Adipose tissue (tissue), 3 donors: ENCODE data around the gene HYAL3. TPM values are rescaled to one million over a fixed set of nuclear protein-coding genes. Genes with fewer than 3 reads are reported as not detected.

ENCODE experiments used
- H3K27ac ChIP-seq: one replicate; pipeline ENCODE4 v1.5.1; 2013; ENCODE audit warnings: low read depth, low read length
- WGBS, 3 donors: extraction: QIAGEN DNeasy Blood & Tissue Kit; methylation state at CpG; one replicate each; pipeline ENCODE4 v1.1.7; 2013; 5-methylcytosine and 5-hydroxymethylcytosine counted together
- polyA plus RNA-seq, 3 donors: library from polyadenylated mRNA; stranded (reverse); fragments of 200-250 nt; gene quantifications; one replicate each; pipeline ENCODE4 v1.2.3, GENCODE V29; 2013
- donor health status: healthy with polysubstance abuse.
- donor health status: Bipolar disorder and iron deficiency.
- donor health status: healthy.

The HYAL3 gene
- polyA plus RNA-seq = 1 to 10 TPM; 1.7 to 4.0 (median 2.5) TPM

GRCh38 chr3:50298836-50299637 lies at the start of gene HYAL3, which contains the start of gene NAA80:
TSS of gene HYAL3 (minus strand) at chr3:50299405. CDS start at chr3:50295602, 3,803 bp downstream.
TSS of gene NAA80 (minus strand) at chr3:50299405. CDS start at chr3:50297463, 1,942 bp downstream.
- WGBS, 3 donors = 0 to 1% (median 0%) methylated on average over 55 to 61 of the region's 61 CpGs
- H3K27ac ChIP-seq = peak within 1 kb of the TSS; percentile 29

DNA sequence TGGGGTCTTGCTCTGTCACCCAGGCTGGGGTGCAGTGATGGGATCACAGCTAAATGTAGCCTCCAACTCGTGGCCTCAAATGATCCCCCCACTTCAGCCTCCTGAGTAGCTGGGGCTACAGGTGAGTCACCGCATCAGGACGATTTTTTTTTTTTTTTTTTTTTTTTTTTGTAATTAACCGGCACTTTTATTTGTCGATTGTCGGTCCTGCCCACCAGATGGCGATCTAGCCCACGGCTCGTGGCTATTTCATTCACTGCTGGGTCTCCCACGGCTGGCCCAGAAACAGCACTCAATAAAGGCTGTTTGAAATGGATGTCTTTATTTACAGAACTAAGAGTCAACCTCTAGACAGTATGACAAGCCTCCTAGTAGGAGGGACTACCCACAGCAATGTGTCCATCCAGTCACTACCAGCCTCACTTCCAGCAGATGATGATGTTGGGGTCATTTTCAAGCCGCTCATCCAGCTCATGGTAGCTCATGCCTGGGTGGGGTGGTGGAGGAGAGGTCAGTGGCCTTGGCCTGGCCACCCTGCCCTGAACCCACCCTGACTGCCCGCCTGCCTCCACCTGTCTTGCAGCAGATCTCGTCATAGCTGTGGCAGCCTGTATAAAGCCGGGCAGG lies 48.1 kb upstream of the HYAL3 start:
- H3K27ac ChIP-seq = no peak overlapping the region
- 28% methylated on average over 14 of the region's 14 CpGs for WGBS, 3 donors

- WGBS, 3 donors = 9 to 16% (median 11%) methylated on average over 43 to 45 of the region's 45 CpGs
- no peak within 1 kb of the TSS for H3K27ac ChIP-seq
Measured at GRCh38 chr3:50345586-50346234, 46.5 kb upstream of the HYAL3 start, which contains the start of gene ZMYND10. TSS of gene ZMYND10 (minus strand) at chr3:50345732. CDS start at chr3:50345579, 153 bp downstream.

GRCh38 chr3:50345008-50345407 lies 45.8 kb upstream of the HYAL3 start:
- 71 to 84% (median 76%) methylated on average over 8 of the region's 8 CpGs for WGBS, 3 donors
- H3K27ac ChIP-seq = no peak overlapping the region

DNA sequence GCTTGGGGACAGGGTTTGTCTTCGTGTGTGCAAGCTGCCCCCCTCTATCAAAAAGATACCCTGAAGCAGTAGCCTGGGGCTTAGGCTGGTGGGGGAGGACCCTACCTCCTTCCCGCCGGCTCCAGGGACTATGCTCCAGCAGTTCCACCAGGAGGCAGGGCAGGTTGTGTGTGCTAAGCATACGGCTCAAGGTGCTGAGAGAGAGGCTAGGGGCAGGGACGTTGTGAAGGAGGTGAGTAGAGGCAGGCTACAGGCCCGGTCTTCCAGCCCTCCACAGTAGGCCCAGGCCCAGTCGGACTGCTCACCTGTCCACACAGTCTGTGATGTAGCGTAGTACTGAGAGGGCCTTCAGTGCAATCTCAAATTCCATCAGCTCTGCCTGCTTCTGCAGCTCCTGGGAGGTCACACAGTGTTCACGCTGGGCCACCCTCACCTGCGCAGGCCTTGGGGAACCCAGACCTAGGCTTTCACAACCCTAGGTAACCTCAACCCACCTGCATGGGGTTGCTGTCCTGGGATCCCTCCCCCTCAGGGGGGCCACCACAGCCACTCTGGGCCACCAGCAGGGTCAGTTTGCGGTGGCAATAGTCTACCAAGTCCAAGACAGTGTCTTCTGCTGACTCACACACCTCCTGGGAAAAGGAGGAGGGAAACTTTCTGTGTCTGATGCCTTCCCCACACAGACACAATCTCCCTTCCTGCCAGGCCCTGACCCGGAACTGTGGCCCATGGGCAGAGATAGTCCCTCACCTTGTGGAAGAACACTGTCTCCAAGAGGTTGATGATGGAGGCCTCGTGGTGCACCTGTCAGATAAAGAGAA lies 43.8 kb upstream of the HYAL3 start:
- no peak overlapping the region for H3K27ac ChIP-seq
- 84 to 86% (median 85%) methylated on average over 13 of the region's 13 CpGs for WGBS, 3 donors

DNA sequence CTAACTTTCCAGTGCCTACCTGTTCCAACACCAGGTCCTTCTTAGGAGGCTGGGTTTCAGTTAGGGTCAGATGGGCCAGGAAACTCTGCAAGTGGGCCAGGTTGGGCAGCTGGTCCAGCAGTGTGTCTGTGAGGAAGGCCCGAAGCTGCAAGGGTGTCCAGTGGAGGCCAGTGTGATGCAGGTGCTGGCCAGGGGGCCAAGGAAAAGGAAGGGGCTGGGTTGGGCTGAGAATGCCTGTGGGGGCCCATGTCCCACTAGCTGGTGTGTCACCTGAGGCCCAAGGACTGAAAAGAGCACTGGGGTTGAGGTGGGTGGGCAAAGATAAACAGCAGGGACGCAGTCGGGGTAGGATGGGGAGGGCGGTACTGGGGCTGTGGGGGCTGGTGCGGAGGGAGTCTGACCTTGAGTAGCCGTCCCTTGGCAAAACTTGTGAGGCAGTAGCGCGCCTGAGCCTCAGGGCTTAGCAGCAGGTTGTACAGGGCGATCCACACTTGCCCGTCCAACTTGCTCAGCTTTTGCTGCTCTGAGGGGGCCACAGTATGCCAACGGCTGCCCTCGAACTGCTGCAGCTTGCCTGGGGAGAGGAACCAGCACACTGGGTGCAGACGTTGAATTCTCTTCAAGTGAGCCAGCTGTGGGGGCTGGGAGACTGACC lies 42.9 kb upstream of the HYAL3 start:
- 82 to 83% (median 83%) methylated on average over 13 of the region's 13 CpGs for WGBS, 3 donors
- no peak overlapping the region for H3K27ac ChIP-seq

DNA sequence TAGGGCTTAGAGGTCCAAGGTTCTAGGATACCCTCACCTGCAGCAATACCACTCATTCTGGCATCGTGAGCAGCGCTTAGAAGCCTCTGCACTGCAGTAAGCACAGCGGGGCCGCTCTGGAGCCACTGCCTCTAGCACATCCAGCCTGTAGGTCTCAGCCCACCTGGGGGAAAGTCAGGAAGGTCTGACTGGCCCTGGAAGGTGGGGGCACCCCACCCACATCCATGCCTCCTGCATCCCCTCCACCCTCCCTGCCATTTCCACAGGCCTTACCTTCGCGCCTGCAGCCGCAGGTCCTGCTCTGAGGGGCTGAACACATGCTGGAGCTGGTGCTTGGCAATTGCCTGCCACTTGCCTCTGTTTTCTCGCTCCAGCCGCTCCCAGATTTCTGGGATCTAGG lies 42.3 kb upstream of the HYAL3 start:
- WGBS, 3 donors = 82 to 90% (median 84%) methylated on average over 9 of the region's 9 CpGs
- no peak overlapping the region for H3K27ac ChIP-seq

DNA sequence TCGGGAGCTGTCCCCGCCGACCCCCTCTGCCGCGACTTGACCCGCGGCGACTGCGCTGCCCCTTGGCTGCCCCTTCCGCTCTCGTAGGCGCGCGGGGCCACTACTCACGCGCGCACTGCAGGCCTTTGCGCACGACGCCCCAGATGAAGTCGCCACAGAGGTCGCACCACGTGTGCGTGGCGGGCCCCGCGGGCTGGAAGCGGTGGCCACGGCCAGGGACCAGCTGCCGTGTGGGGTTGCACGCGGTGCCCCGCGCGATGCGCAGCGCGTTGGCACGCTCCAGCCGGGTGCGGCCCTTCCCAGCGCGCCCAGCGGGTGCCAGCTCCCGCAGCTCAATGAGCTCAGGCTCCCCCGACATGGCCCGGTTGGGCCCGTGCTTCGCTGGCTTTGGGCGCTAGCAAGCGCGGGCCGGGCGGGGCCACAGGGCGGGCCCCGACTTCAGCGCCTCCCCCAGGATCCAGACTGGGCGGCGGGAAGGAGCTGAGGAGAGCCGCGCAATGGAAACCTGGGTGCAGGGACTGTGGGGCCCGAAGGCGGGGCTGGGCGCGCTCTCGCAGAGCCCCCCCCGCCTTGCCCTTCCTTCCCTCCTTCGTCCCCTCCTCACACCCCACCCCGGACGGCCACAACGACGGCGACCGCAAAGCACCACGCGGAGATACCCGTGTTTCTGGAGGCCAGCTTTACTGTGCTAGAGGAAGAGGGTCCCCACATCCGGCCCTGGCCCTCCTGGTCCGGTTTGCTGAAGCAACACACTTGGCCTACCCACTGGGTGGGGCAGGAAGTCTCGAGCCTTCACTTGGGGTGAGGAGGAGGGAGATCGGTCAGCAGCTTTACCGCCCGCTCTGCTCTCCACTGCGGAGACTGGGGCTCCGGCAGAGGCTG lies 41.5 kb upstream of the HYAL3 start, which contains the start of gene RASSF1:
Gene RASSF1 (minus strand): TSS at position 389 of the 882 bp plus-strand sequence. CDS start 31 bp downstream, at position 358.
- WGBS, 3 donors = 1 to 15% (median 1%) methylated on average over 66 to 85 of the region's 85 CpGs

DNA sequence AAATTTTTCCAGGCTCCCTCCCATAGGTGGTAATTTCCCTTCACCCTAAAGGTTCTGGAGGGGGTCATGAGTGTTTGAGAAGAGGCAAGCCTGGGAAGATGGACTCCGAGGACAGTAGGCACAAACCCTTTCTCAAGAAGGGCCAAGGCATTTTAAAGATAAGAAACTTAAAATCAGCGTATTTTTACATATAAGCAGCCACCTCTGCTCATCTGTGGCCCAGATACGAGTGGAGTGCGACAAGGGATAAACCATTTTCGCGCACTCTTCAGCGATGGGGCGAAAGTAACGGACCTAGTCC lies 40.9 kb upstream of the HYAL3 start:
- 9 to 58% (median 22%) methylated on average over 9 of the region's 9 CpGs for WGBS, 3 donors

More for the DNA sequence above, 41.5 kb upstream of the HYAL3 start, which contains the start of gene RASSF1:
- H3K27ac ChIP-seq = peak within 1 kb of the TSS; percentile 47

DNA sequence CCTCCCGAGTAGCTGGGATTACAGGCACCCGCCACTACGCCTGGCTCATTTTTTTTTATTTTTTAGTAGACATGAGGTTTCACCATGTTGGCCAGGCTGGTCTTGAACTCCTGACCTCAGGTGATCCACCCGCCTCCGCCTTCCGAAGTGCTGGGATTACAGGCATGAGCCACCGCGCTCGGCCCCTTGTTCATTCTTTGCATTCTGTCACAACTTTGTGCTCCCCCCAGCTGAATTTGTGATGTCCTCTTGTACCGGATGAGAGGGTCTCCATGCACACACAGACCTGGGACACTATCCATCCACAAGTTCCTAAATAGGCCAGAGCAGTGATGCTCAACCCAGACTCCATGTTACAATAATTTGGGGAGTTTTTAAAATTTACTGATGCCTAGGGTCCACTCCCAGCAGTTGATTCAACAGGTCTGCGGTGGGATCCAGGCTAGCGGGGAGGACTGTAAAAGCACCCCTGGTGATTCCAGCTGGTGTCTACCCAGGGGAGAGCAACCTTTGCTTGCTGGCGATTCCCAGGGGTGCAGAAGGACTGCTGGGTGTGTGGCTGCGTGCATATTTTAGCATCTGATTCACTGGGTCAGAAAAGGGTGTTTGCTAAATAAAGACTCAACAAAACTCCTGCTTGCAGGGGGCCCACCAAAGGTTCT lies 40.4 kb upstream of the HYAL3 start:
- peak overlapping the region; percentile 36 for H3K27ac ChIP-seq
- 51 to 88% (median 69%) methylated on average over 14 of the region's 14 CpGs for WGBS, 3 donors

More for the DNA sequence above, 40.9 kb upstream of the HYAL3 start:
- H3K27ac ChIP-seq = peak overlapping the region; percentile 47

GRCh38 chr3:50338965-50339364 lies 39.8 kb upstream of the HYAL3 start:
- 38 to 80% (median 43%) methylated on average over 5 of the region's 5 CpGs for WGBS, 3 donors
- peak overlapping the region; percentile 51 for H3K27ac ChIP-seq

DNA sequence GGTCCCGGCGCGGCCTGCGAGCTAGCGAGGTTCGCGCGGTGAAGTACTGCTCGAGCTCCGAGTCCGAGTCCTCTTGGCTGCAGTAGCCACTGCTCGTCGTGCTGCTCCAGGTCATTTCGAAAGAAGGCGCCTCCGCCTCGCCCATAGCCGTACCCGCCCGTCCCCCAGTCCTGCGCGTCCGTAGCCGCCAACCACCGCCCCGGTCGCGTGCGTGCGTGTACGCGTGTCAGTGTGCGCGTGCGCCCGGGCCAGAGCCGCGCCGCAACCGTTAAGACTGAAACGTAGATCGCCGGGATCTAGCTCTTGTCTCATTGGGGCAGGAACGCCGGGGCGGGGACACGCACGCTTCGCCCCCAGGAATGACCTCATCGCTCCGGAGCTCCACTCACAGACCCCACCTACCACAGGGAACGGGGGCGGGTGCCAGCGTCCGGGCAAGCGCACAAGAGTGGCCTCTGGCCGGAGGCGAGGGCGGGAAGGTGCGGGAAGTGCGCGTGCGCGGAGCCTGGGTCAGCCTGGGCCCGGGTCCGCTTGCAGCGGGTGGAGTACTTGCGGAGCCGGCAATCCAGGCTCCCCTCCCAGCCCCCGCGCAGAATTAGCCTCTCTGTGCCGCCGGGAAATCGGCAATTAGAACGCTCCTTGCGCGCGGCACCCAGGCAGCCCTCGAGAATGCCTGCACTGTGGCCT lies 38.1 kb upstream of the HYAL3 start:
- 0% methylated on average over 70 to 79 of the region's 79 CpGs for WGBS, 3 donors
- H3K27ac ChIP-seq = peak overlapping the region; percentile 98

- WGBS, 3 donors = 1 to 2% (median 2%) methylated on average over 26 to 31 of the region's 31 CpGs
- peak overlapping the region; percentile 73 for H3K27ac ChIP-seq
Measured at GRCh38 chr3:50336452-50337174, 37.4 kb upstream of the HYAL3 start.

- no peak overlapping the region for H3K27ac ChIP-seq
- WGBS, 3 donors = 53 to 65% (median 55%) methylated on average over 5 of the region's 5 CpGs
Measured at GRCh38 chr3:50334339-50335075, 35.3 kb upstream of the HYAL3 start.
